ENCODE measurements around the gene ATG16L1.

DNA sequence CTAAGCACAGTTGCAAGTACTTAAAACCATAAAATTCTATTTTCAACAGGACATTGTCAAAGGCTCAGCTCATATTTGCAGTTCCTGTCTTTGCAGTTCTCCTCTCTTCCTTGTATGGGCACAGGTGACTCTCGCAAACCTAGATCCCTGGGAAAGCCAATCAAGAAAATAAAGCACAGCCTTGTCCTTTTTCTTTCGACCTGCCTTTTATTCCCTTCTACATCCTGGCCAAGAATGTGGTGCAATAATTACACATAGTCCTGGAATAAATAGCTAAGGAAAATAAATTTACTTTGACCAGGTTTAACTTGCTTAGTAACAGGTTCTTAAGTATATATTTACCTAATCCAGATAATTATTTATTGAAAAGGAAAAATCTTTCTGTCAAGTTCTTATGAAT is 20.2 kb downstream of the ATG16L1 start:
- TF ChIP-seq EZH2 (IDR thresholded peaks at IDR 0.05; ENCODE audit: insufficient read depth, poor library complexity, severe bottlenecking) (no peak), EZH2phosphoT487 (IDR thresholded peaks at IDR 0.05; ENCODE audit: insufficient read depth, low read depth) (no peak)
